ENCODE data around the gene NEGR1.

DNA sequence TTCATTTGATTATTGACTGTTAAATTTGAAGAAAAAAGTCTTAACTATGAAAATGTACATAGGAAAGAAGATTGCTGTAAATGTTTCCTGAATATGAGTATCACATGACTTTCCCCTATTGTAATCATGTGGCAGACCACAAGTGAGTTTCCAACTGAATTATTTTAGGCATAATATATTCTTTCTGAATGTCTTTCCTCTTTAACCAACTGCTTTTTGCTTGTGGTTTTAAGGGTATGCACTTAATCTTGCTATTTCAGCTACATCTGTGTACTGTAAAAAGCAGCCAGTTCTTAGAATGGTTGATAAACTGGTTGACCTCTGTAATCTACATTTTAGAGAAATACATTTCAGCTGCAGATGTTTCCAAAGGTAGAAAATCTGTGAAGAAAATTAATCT, 400.7 kb downstream of the NEGR1 start:
- TF ChIP-seq, protein P1, sequence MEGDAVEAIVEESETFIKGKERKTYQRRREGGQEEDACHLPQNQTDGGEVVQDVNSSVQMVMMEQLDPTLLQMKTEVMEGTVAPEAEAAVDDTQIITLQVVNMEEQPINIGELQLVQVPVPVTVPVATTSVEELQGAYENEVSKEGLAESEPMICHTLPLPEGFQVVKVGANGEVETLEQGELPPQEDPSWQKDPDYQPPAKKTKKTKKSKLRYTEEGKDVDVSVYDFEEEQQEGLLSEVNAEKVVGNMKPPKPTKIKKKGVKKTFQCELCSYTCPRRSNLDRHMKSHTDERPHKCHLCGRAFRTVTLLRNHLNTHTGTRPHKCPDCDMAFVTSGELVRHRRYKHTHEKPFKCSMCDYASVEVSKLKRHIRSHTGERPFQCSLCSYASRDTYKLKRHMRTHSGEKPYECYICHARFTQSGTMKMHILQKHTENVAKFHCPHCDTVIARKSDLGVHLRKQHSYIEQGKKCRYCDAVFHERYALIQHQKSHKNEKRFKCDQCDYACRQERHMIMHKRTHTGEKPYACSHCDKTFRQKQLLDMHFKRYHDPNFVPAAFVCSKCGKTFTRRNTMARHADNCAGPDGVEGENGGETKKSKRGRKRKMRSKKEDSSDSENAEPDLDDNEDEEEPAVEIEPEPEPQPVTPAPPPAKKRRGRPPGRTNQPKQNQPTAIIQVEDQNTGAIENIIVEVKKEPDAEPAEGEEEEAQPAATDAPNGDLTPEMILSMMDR (IDR thresholded peaks at IDR 0.05; ENCODE audit: poor library complexity, severe bottlenecking): no peak
- no peak for TF ChIP-seq EZH2 (IDR thresholded peaks at IDR 0.05; ENCODE audit: borderline replicate concordance, insufficient read depth, low read length, poor library complexity, severe bottlenecking)
- no peak for TF ChIP-seq EP300 (conservative IDR thresholded peaks at IDR 0.05; ENCODE audit: poor library complexity, severe bottlenecking)
- no peak for TF ChIP-seq POLR2AphosphoS5 (IDR thresholded peaks at IDR 0.05)
- TF ChIP-seq RAD21 (conservative IDR thresholded peaks at IDR 0.05): no peak
- TF ChIP-seq, protein P2, sequence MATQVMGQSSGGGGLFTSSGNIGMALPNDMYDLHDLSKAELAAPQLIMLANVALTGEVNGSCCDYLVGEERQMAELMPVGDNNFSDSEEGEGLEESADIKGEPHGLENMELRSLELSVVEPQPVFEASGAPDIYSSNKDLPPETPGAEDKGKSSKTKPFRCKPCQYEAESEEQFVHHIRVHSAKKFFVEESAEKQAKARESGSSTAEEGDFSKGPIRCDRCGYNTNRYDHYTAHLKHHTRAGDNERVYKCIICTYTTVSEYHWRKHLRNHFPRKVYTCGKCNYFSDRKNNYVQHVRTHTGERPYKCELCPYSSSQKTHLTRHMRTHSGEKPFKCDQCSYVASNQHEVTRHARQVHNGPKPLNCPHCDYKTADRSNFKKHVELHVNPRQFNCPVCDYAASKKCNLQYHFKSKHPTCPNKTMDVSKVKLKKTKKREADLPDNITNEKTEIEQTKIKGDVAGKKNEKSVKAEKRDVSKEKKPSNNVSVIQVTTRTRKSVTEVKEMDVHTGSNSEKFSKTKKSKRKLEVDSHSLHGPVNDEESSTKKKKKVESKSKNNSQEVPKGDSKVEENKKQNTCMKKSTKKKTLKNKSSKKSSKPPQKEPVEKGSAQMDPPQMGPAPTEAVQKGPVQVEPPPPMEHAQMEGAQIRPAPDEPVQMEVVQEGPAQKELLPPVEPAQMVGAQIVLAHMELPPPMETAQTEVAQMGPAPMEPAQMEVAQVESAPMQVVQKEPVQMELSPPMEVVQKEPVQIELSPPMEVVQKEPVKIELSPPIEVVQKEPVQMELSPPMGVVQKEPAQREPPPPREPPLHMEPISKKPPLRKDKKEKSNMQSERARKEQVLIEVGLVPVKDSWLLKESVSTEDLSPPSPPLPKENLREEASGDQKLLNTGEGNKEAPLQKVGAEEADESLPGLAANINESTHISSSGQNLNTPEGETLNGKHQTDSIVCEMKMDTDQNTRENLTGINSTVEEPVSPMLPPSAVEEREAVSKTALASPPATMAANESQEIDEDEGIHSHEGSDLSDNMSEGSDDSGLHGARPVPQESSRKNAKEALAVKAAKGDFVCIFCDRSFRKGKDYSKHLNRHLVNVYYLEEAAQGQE (IDR thresholded peaks at IDR 0.05; ENCODE audit: borderline replicate concordance): no peak
